Coronary artery (tissue), 2 donors: ENCODE data around the gene FBXO34.

Source experiments
- DNase-seq: peaks from one replicate; pipeline ENCODE4 v3.0.0-alpha.2; 2017; ENCODE audit warnings: low spot score
- H3K27ac ChIP-seq, 2 donors: fragments of 200-600 bp; sonication (generic); one replicate each; pipeline ENCODE4 v1.5.1; 2016 to 2019
- H3K4me3 ChIP-seq: fragments of 200-600 bp; sonication (generic); 2 replicates; pipeline ENCODE4 v1.5.1; 2016; ENCODE audit warnings: mild to moderate bottlenecking, moderate library complexity
- CTCF ChIP-seq: fragments of 200-600 bp; sonication (generic); IDR thresholded peaks from one replicate; pipeline ENCODE4 v1.5.1; 2019; ENCODE audit warnings: antibody characterized with exemption

Gene FBXO34

GRCh38 chr14:55401751-55402150 lies 130.5 kb downstream of the FBXO34 start:
- no peak for TF ChIP-seq CTCF
- Histone ChIP-seq H3K4me3 (no peak overlapping the region), H3K27ac (no peak overlapping the region)
- DNase-seq, result no peak
